ENCODE results near the gene SOS2.

GRCh38 chr14:50088731-50089130, 142.6 kb downstream of the SOS2 start:
- no peak for TF ChIP-seq EZH2 (IDR thresholded peaks at IDR 0.05; ENCODE audit: borderline replicate concordance, insufficient read depth, low read depth, low read length, poor library complexity, severe bottlenecking)
- TF ChIP-seq CTCF (IDR thresholded peaks at IDR 0.05), result no peak
